ENCODE data around the gene TNNI3K. TPM values are rescaled to one million over a fixed set of nuclear protein-coding genes. Genes with fewer than 3 reads are reported as not detected.

Gene TNNI3K
- total and polyA plus RNA-seq, 2 of the 8 experiments (the other 6 are each of a cell fraction or from before 2014, with no cell fraction given): 0.41 to 0.48 TPM

DNA sequence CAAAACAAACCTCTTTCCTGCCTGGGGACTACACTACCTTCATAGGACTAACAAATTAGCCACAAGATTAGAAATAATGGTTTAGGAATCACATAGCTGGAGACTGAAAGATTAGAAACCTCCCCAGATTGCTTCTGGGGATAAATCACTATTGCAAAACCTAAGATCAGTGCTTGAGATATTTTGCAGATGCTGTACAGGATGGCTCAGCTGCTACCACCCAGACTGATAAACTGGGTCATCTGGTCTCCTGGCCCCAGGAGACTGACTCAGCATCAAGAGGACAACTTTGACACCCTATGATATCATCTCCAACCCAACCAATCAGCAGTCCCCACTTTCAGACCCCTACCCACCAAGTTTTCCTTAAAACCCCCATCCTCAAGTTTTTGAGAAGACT, 140.2 kb downstream of the TNNI3K start:
- no peak overlapping the region for H3K23ac ChIP-seq (ENCODE audit: insufficient read length)
- H2BK5ac ChIP-seq (ENCODE audit: low read depth, low read length): no peak overlapping the region
- H3K79me2 ChIP-seq (ENCODE audit: control insufficient read depth in 1 of 2, insufficient read depth in 2 of 2, low read length in 2 of 2): no peaks in the 10 kb centered on the region
- no peak overlapping the region for H2BK120ac ChIP-seq (replicated peaks; ENCODE audit: low read depth, low read length)
- H2BK20ac ChIP-seq (ENCODE audit: low read length): no peak overlapping the region
- no peak overlapping the region for H4K91ac ChIP-seq (replicated peaks; ENCODE audit: insufficient read length, low read length)
- no peaks in the 10 kb centered on the region for H3K79me1 ChIP-seq (ENCODE audit: low read depth, low read length)
- no peaks in the 10 kb centered on the region for H3K9me3 ChIP-seq (ENCODE audit: insufficient read depth in 2 of 2, low read depth in 1 of 2, low read length in 1 of 2)
- H3K9ac ChIP-seq (replicated peaks in 1 of 4; ENCODE audit: extremely low read depth in 1 of 4, low read depth in 3 of 4, low read length in 3 of 4): no peak overlapping the region
- no peaks in the 10 kb centered on the region for H3K36me3 ChIP-seq (ENCODE audit: control insufficient read depth in 2 of 4, insufficient read depth in 4 of 4, low read length in 3 of 4)
- H2BK12ac ChIP-seq (ENCODE audit: low read depth, low read length): no peak overlapping the region
- H2BK15ac ChIP-seq (ENCODE audit: low read length): no peak overlapping the region
- no peak overlapping the region for H3K14ac ChIP-seq (ENCODE audit: insufficient read length)
- no peak overlapping the region for H3K4me3 ChIP-seq (ENCODE audit: extremely low read depth in 1 of 4, insufficient read depth in 2 of 4, low read depth in 3 of 4, low read length in 4 of 4)
- no peaks in the 10 kb centered on the region for H4K20me1 ChIP-seq (replicated peaks in 1 of 2; ENCODE audit: control insufficient read depth in 1 of 2, insufficient read depth in 2 of 2, low read length in 2 of 2)
- no peak overlapping the region for H4K5ac ChIP-seq (ENCODE audit: insufficient read length, low read depth, low read length)
- no peak overlapping the region; the same call in 1 of the 2 replicates for H3K27ac ChIP-seq (ENCODE audit: low read depth, low read length)
- H3K4me1 ChIP-seq (replicated peaks in 1 of 4; ENCODE audit: control insufficient read depth in 3 of 4, insufficient read depth in 4 of 4, low read length in 3 of 4): no peaks in the 10 kb centered on the region
- no peak overlapping the region for H3K4me2 ChIP-seq (ENCODE audit: insufficient read depth in 1 of 2, low read depth in 2 of 2, low read length in 2 of 2)
- no peak overlapping the region for H2AFZ ChIP-seq (ENCODE audit: low read length)
- H3K4ac ChIP-seq (replicated peaks; ENCODE audit: insufficient read length, low read depth, low read length): no peak overlapping the region
- no peak overlapping the region for H3K18ac ChIP-seq (ENCODE audit: extremely low read depth, low read length)
- no peak overlapping the region for H3K56ac ChIP-seq (replicated peaks; ENCODE audit: insufficient read length, low read depth, low read length)
- no peak for DNase-seq (ENCODE audit: low read depth in 1 of 2, low spot score in 2 of 2)
- H3K23me2 ChIP-seq (ENCODE audit: low read depth, low read length): no peaks in the 10 kb centered on the region
- H2AK5ac ChIP-seq (ENCODE audit: low read depth, low read length): no peak overlapping the region
- no peaks in the 10 kb centered on the region for H3K27me3 ChIP-seq (replicated peaks in 1 of 4; ENCODE audit: control insufficient read depth in 3 of 4, extremely low read depth in 1 of 4, insufficient read depth in 3 of 4, low read length in 3 of 4)
- POLR2A ChIA-PET (ENCODE audit: partially characterized antibody): no interaction called here
- H4K8ac ChIP-seq (ENCODE audit: extremely low read depth, insufficient read depth, low read length): no peak overlapping the region
- CTCF ChIA-PET (ENCODE audit: partially characterized antibody): no interaction called here
- FAIRE-seq: no peak
- TF ChIP-seq YY1 (IDR thresholded peaks at IDR 0.05; ENCODE audit: low read depth, low read length) (no peak), CBX8 (IDR thresholded peaks at IDR 0.05; ENCODE audit: borderline replicate concordance, low read depth, low read length) (no peak), SIN3A (conservative IDR thresholded peaks at IDR 0.05 in 1 of 2, IDR thresholded peaks at IDR 0.05 in 1 of 2; ENCODE audit: low read depth in 1 of 2, low read length in 2 of 2) (no peak), SP4 (IDR thresholded peaks at IDR 0.05; ENCODE audit: low read length) (no peak), JUND (IDR thresholded peaks at IDR 0.05; ENCODE audit: low read length) (no peak), SIRT6 (IDR thresholded peaks at IDR 0.05; ENCODE audit: low read length) (no peak), BRCA1 (IDR thresholded peaks at IDR 0.05; ENCODE audit: low read depth, low read length) (no peak), POLR2A (IDR thresholded peaks at IDR 0.05; ENCODE audit: control extremely low read depth in 1 of 2, low read depth in 2 of 2, low read length in 2 of 2) (no peak), FOSL1 (IDR thresholded peaks at IDR 0.05; ENCODE audit: insufficient read depth, low read depth, low read length) (no peak), SP1 (IDR thresholded peaks at IDR 0.05; ENCODE audit: low read depth, low read length) (no peak), SP2 (IDR thresholded peaks at IDR 0.05; ENCODE audit: low read length) (no peak)
- TF ChIP-seq, protein P1, sequence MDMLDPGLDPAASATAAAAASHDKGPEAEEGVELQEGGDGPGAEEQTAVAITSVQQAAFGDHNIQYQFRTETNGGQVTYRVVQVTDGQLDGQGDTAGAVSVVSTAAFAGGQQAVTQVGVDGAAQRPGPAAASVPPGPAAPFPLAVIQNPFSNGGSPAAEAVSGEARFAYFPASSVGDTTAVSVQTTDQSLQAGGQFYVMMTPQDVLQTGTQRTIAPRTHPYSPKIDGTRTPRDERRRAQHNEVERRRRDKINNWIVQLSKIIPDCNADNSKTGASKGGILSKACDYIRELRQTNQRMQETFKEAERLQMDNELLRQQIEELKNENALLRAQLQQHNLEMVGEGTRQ (IDR thresholded peaks at IDR 0.05; ENCODE audit: low read length): no peak

Data from H1 (cell line).